Measurements from ENCODE around the gene TNFRSF1A. TPM values are rescaled to one million over a fixed set of nuclear protein-coding genes. Genes with fewer than 3 reads are reported as not detected.

The TNFRSF1A gene
- total and polyA plus RNA-seq, 9 of the 15 experiments (the other 6 are each of a cell fraction or from before 2014, with no cell fraction given), result 0.76 to 43.5 (median 30.0) TPM

DNA sequence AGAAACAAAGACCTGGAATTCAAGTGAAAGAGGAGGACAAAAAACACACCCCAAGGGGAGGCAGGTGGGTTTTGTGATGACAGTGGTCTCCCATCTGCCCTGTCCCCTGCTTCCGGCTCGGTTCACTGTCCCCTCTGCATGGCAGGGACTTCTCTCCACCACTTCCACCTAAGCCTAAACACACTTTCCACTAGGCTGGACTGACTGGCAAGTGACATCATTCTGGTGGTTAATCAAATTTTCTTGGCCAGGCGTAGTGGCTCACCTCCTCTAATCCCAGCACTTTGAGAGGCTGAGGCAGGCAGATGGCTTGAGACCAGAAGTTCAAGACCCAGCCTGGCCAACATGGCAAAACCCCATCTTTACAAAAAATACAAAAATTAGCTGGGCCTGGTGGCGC, 19.5 kb downstream of the TNFRSF1A start (continued):
- TF ChIP-seq, protein P1, sequence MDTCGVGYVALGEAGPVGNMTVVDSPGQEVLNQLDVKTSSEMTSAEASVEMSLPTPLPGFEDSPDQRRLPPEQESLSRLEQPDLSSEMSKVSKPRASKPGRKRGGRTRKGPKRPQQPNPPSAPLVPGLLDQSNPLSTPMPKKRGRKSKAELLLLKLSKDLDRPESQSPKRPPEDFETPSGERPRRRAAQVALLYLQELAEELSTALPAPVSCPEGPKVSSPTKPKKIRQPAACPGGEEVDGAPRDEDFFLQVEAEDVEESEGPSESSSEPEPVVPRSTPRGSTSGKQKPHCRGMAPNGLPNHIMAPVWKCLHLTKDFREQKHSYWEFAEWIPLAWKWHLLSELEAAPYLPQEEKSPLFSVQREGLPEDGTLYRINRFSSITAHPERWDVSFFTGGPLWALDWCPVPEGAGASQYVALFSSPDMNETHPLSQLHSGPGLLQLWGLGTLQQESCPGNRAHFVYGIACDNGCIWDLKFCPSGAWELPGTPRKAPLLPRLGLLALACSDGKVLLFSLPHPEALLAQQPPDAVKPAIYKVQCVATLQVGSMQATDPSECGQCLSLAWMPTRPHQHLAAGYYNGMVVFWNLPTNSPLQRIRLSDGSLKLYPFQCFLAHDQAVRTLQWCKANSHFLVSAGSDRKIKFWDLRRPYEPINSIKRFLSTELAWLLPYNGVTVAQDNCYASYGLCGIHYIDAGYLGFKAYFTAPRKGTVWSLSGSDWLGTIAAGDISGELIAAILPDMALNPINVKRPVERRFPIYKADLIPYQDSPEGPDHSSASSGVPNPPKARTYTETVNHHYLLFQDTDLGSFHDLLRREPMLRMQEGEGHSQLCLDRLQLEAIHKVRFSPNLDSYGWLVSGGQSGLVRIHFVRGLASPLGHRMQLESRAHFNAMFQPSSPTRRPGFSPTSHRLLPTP (IDR thresholded peaks at IDR 0.05; ENCODE audit: borderline replicate concordance, extremely low read depth, insufficient read length), result no peak
- TF ChIP-seq, protein P2, sequence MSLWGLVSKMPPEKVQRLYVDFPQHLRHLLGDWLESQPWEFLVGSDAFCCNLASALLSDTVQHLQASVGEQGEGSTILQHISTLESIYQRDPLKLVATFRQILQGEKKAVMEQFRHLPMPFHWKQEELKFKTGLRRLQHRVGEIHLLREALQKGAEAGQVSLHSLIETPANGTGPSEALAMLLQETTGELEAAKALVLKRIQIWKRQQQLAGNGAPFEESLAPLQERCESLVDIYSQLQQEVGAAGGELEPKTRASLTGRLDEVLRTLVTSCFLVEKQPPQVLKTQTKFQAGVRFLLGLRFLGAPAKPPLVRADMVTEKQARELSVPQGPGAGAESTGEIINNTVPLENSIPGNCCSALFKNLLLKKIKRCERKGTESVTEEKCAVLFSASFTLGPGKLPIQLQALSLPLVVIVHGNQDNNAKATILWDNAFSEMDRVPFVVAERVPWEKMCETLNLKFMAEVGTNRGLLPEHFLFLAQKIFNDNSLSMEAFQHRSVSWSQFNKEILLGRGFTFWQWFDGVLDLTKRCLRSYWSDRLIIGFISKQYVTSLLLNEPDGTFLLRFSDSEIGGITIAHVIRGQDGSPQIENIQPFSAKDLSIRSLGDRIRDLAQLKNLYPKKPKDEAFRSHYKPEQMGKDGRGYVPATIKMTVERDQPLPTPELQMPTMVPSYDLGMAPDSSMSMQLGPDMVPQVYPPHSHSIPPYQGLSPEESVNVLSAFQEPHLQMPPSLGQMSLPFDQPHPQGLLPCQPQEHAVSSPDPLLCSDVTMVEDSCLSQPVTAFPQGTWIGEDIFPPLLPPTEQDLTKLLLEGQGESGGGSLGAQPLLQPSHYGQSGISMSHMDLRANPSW (CRISPR knock-in tag; IDR thresholded peaks at IDR 0.05), result no peak
- TF ChIP-seq EHMT2 (IDR thresholded peaks at IDR 0.05) (no peak), ZNF717 (CRISPR knock-in tag; IDR thresholded peaks at IDR 0.05) (no peak), RBM34 (IDR thresholded peaks at IDR 0.05; ENCODE audit: borderline replicate concordance, insufficient read depth, low read length) (no peak), XRCC3 (IDR thresholded peaks at IDR 0.05) (no peak), PTBP1 (IDR thresholded peaks at IDR 0.05; ENCODE audit: low read depth, low read length) (no peak)
- TF ChIP-seq, protein P3, sequence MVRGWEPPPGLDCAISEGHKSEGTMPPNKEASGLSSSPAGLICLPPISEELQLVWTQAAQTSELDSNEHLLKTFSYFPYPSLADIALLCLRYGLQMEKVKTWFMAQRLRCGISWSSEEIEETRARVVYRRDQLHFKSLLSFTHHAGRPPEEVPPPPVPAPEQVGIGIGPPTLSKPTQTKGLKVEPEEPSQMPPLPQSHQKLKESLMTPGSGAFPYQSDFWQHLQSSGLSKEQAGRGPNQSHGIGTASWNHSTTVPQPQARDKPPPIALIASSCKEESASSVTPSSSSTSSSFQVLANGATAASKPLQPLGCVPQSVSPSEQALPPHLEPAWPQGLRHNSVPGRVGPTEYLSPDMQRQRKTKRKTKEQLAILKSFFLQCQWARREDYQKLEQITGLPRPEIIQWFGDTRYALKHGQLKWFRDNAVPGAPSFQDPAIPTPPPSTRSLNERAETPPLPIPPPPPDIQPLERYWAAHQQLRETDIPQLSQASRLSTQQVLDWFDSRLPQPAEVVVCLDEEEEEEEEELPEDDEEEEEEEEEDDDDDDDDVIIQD (CRISPR knock-in tag; IDR thresholded peaks at IDR 0.05), result no peak
- TF ChIP-seq, protein P4, sequence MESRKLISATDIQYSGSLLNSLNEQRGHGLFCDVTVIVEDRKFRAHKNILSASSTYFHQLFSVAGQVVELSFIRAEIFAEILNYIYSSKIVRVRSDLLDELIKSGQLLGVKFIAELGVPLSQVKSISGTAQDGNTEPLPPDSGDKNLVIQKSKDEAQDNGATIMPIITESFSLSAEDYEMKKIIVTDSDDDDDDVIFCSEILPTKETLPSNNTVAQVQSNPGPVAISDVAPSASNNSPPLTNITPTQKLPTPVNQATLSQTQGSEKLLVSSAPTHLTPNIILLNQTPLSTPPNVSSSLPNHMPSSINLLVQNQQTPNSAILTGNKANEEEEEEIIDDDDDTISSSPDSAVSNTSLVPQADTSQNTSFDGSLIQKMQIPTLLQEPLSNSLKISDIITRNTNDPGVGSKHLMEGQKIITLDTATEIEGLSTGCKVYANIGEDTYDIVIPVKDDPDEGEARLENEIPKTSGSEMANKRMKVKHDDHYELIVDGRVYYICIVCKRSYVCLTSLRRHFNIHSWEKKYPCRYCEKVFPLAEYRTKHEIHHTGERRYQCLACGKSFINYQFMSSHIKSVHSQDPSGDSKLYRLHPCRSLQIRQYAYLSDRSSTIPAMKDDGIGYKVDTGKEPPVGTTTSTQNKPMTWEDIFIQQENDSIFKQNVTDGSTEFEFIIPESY (CRISPR knock-in tag; IDR thresholded peaks at IDR 0.05), result no peak

Data from K562 (cell line).